Raji (cell line): ENCODE measurements around the gene SH3PXD2A.

ENCODE experiments used
- POLR2A ChIP-seq: IDR thresholded peaks from 2 replicates; pipeline ENCODE4 v1.6.1; 2011; ENCODE audit warnings: low read depth, low read length, control low read depth; ENCODE audit not compliant: insufficient read depth

SH3PXD2A gene

DNA sequence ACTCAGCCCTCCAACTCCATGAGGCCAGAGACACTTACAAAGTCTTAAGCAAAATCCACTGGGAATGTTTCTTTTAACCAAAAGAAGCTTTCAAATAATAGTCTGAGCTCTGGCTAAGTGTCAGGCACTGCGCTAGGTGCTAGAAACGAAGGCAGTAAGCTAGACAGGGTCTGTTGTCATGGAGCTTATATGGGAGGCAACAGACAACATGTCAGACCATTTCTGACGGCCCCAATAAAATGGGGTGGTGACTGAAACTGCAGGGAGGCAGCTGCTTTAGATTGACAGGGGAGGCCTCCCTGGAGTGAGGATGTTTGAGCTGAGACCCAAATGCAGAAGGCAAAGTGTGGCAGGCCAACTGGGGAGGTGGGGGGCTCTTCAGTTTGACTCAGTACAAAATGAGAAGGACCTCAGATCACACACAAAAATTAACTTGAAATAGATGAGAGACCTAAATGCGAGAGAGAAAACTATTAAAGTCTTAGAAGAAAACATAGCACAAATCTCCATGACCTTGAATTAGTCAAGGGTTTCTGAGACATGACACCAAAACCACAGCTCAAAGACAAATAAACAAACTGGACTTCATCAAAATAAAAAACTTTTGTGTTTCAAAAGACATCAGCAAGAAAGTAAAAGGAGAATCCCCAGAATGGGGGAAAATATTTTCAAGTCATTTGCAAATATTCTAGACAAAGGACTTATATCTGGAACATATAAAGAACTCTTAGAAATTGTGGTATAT is 40.6 kb downstream of the SH3PXD2A start:
- TF ChIP-seq POLR2A: no peak

DNA sequence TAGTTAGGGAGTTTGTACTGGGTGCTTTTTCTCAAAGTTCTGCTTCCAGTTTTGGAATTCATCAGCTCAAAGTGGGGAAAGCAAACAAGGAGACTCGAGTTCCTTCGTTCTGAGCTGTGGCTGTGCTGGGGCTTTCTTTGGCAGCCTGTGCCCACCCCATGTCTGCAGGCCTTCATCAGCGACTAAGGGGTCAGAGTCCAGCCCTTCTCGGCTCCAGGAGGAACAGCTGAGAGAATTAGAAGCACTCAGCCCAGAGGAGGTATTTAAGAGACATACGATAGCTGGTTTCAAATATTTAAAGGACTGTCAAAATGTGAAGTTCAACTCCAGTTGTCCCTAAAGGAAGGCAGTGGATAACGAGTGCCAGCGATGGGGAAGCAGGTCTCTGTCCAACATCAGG is 41.3 kb downstream of the SH3PXD2A start:
- TF ChIP-seq POLR2A: no peak

DNA sequence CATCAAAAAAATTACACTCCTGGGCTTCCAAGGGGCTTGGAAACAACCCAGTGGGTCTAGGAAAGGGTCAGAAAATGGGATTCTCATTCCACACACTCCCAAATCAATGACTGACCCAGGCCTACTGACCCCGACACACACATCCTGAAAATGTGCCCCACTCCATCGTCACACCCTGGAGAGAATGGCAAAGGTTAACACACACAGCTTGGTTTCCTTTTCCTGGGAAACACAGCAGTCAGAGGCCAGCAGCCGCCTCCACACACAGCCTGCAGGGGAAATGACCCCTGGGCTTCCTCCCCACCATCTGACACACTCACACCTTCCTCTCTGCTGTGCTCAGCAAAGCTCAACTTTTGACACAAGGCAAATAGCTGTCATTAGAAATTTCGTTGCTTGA is 42.9 kb downstream of the SH3PXD2A start:
- TF ChIP-seq POLR2A: no peak

DNA sequence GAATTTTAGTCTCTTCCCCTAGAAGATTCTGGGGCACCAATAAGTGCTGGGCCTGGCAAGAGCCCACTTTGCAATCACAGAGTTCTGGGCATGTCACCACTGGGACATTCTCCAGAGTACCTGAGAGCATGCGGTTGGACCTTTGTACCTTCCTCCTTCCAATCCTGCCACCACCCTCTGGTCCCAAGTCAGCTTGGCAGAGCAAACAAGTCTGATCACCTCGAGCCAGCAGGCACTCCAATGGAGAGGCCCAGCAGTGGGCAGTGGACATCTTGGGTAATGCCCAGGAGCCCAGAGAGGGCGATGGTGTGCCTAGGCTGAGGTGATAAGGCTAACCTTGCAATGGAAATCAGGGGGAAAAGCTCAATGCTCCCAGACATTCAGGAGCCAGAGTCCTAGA is 43.4 kb downstream of the SH3PXD2A start:
- TF ChIP-seq POLR2A: no peak

DNA sequence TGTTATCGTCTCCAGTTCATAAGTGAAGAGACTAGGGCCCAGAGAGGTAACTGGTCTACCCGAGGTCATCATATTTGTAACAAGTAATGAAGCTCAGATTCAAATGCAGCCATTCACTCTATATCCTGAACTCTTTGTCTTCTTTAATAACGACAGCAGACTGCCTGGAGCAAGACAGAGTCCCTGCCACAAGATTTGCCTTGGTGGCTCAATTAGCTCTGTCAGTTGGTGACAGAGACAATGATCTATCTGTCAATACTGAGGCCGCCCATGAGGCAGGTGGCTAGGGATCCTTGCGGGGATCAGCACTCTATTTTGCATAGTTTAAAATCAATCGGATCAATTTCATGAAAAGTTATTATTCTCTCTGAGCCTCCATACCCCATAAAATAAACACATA is 43.9 kb downstream of the SH3PXD2A start:
- TF ChIP-seq POLR2A: no peak

DNA sequence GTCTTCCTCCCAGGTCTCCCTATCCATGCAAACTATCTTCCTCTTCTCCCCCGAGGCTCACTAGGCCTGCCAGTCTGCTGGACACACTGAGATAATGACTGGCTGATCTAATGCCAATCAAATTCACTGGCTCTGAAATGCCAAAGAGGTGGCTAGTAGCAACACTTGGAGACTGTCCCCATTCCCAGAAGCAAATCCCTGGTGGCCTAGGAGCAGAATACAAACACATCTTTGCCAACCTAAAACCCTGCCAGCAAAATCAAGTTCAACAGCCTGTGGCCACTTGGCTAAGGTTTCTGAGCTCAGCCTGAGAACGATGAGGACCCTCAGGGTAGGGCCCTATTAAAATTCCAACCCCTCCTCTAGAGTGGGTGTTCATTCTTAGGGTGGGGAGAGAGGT is 46.6 kb downstream of the SH3PXD2A start:
- TF ChIP-seq POLR2A: no peak

DNA sequence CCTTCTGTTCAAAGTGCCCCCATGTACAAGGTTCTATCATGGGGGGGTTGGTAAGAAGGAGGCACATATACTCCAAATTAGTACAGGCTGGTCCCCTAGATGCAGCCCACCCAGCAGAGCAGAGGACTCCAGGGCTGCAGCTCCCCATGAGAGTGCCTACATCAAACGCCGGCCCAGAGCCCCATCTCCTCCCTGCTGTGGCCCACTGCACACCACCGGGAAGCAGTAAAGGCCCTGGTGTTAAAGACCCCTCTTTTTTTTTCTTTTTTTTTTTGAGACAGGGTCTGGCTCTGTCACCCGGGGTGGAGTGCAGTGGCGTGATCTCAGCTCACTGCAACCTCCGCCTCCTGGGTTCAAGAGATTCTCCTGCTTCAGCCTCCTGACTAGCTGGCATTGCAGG is 47.4 kb downstream of the SH3PXD2A start:
- TF ChIP-seq POLR2A: no peak

DNA sequence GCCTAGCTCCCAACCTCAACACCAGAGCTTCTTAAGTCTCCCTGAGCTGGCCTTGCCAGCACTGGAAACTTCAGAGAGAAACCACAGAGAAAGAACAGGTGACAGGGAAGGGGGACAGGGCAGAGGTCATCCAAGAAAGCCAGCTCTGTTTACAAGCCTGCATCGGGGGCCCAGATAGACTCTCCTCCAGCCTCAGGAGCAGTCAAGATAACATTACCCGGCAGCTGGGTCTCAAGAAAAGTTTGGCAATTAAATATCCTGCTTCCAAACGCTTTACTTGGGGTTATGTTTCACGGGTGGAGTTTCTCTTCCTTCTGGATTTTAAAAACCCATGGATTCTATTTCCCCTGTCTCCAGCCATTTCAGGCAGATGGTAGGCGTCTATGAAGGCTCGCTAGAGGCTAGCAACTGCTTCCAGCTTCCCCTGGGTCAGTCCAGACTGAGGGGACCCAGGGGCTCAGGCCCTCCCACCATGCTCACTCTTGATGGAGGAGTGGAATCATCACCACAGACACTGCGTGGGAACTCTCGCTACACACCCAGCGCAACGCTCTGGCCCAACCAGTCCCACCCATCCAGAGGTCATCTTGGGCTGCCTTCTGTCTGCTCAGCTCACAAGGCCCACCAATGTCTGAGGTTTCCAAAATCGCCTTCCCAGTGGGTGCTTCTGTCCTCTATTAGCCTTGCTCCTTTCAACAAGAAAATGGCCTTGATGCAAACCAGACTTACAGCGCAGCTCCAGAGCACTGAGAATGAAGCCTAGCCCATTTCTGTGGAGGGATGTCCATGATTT is 48.8 kb downstream of the SH3PXD2A start:
- no peak for TF ChIP-seq POLR2A

DNA sequence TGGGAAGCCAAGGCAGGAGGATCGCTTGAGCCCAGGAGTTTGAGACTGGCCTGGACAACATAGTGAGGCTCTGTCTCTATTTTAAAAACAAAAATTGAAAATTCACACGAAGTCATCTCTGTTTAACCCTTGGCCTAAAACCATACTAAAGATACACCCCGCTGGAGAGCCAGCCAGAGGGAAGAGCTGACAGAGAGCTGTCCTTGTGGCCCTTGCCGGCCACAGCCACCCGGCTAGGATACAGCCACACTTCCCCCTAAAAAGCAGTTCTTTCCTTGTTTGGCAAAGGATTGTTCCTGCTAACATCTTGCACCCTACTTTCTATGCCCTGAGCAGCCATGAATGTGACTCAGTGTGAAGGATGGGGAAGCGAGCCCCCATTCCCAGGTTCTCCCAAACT is 49.6 kb downstream of the SH3PXD2A start:
- no peak for TF ChIP-seq POLR2A

DNA sequence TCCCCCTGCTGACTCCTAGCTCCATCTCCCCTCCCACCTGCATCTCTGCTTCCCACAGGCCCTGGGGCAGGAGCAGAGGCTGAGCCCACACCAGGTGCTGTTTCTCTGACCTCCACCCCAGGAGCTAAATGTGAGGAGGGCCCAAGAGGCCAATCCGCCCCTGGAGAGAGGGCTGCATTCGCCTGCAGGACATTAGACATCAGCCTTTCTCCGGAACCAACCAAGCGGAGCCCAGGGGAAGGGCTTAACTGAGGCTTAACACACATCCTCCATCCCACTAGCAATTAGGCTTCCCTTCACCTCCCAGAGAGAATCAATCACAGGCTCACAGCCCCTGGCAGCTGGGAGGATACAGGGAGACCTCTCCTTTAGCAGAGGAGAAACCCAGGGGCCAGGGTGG is 50.5 kb downstream of the SH3PXD2A start:
- no peak for TF ChIP-seq POLR2A

DNA sequence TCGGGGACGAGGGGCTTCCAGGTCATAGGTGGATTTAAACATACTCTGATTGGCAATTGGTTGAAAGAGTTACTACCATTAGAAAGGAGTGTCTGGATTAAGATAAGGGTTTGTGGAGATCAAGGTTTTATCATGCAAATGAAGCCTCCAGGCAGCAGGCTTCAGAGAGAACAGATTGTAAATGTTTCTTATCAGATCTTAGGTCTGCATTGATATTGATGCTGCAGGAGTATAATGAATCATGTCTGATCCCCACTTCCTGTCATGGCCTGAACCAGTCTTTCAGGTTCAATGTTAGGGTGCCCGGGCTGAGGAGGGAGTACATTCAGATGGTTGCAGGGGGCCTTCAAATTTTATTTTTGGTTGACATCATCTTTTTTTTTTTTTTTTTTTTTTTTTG is 51.4 kb downstream of the SH3PXD2A start:
- no peak for TF ChIP-seq POLR2A

DNA sequence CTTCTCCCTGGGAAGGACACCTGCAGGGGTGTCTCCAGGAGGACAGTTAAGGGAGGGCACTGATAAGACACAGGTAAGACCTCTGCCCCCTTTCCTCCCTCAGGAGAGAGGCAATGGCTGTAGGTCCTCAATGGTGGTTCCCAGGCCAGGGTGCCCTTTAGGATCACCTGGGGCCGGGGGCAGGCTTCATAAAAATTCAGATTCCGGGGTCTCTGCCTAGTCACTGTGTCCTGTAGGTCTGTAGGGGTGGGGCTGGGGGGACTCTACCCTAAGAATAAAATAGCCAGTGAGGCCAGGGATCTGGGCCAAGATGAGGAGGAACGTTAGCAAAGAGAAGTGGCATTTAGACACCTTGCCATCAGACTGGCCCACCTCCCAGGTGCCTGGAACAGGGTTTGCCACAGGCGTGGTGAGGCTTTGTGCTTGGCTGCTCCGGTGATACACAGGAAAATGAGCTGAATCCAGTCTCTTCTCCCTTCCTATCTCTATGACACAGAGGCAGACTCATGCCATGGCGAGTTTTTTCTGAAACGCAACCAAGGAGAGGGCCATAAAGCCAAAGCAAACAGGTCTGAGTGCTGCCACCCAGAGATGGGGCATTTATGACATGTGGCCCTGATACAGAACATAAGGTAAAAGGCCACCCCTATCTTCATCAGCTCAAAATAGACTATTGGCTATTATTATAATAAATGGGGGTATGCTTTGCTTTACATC is 52.6 kb downstream of the SH3PXD2A start:
- TF ChIP-seq POLR2A: no peak

DNA sequence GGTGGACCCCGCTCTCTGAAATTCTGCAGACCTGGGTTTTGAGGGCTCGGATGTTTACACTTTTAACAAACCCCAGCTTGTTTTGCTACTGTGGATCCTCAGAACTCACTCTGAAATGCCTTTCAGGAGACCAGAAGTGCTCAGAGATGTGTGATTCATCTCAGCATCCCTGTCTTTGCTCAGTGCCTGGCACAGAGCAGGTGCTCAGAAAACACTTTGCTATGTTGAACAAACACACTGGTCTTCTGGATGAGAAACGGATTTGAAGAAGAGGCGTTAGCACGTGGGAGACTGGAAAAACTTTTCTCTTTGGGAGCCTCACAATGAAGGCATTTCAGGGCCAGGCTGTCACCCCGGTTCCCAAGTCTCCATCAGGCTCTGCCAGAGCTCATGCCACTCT is 53.3 kb downstream of the SH3PXD2A start:
- no peak for TF ChIP-seq POLR2A

DNA sequence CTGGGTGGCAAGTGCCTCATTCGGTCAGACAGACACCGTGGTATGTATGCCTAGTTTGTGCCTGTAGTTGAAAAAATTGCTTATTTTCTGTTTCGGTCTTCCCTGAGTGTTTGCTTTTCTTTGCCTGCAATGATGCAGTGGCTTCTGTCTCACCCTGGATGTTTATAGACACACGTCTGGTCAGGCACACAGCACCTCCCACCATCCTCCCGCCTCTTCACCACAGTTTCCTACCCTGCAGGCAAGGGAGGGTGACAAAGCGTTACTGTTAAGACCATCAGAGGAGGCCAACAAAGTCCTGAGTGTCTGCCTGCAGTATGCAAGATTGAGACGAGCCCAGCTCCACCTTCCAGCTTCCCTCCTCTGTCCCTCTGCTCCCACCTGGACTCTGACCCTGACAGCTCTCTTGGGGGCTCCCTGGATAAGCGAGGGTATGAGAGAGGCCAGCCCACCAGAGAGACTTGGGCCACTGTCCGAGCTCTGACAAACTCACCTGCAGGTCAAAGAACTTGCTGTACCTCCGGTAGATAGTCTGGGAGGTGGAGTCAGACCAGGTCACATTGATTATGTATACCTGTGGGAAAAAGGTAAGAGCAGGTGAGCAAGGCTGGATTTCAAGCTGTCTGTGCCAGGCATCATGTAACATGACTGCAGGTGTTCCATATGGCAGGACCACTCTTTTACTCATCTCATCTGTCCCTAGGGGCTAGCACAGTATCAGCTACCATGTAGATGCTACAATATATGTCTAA is 54.4 kb downstream of the SH3PXD2A start:
- TF ChIP-seq POLR2A: no peak

DNA sequence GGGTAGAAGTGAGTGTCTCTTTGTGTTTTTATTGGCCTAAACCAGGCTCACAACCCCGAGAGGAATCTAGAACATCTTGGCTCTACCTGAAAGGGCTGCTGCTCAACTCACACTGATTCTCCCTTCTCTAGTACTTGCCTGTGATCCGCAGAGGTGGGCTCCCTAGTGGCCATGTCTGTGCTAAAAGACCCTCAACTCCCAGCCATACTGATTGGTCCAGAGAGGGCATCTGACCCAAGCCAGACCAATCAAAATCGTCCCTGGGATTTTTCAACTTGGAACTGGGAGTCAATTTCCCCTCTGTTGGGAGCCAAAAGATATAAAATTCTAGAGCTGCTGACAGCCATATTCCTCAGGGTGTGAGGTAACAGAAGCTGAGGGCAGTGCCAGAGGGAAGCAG is 55.3 kb downstream of the SH3PXD2A start:
- no peak for TF ChIP-seq POLR2A
